Activated CD4-positive, alpha-beta T cell treated with anti-CD3 and anti-CD28 coated beads, Interleukin-2, Interleukin-4, amounts not matched to agents 100 ng/mL and 50 ng/mL, durations not matched to agents 16 hours and 8 hours (primary cell): ENCODE data around the gene MICAL2.

Source experiments
- DNase-seq: peaks from one replicate; pipeline ENCODE4 v3.0.0-alpha.2; 2020; ENCODE audit warnings: low spot score

Gene MICAL2

DNA sequence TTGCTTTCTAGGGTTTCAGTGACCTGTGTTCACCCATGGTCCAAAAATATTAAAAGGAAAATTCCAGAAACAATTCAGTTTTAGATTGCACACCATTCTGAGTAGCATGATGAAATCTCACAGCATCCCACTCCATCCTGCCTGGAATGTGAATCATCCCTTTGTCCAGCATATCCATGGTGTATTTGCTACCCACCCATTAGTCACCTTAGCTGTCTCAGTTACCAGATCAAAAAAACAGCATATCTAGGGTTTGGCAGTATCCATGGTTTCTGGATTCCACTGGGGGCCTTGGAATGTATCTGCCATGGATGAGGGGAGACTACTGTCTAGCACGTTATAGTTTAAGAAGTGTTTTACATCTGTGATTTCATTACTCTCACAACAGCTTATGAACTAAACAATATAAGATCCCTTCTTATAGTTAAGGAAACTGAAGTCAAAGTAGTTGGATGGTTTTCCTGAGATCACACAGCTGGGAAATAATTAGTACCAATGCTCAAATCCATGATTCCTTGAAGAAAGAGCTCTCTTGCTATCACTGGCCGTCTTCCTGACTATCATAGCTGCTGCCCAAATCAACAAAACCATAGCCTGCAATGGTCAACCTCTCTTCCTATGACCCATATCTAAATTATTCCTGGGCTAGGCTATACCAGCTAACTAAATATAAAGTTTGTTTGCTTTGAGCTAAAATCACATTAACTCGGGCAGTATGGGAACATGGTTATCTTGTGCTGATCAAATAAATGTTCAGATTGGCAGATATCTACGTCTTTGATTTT lies 122.6 kb downstream of the MICAL2 start:
- DNase-seq = no peak

DNA sequence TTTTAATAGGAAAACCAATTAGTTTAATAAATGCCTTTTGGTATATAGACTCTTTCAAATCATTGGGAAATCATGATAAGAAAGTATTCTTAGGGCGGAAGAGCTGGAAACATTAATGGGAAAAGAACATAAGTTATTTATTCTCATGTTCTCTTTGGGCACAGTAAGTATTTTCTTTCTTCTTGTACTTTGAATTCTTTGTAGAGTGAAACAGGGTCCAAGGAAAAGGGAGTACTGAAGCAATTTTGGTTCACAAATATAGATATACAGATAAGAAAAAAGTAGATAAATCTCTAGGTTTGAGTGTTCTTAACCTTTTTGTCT lies 123.2 kb downstream of the MICAL2 start:
- no peak for DNase-seq

DNA sequence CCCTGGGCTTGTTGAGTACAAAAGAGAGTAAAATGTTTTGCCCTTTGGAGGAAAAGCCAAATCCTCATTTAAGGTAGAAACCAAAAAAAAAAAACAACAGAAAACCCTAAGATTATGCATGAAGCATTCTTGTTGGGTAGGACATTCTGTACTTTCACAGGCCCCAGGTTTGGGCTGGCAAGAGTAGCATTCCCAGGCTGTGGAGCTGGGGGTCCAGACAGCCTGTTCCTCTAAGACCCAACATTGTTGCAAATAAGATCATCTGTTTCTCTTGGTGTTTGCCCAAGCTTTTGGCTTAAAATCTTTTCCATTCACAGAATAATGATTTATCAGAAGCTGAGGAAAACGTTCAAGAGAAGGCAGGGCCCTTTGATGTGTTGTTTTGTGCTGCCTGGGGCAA lies 123.8 kb downstream of the MICAL2 start:
- no peak for DNase-seq

DNA sequence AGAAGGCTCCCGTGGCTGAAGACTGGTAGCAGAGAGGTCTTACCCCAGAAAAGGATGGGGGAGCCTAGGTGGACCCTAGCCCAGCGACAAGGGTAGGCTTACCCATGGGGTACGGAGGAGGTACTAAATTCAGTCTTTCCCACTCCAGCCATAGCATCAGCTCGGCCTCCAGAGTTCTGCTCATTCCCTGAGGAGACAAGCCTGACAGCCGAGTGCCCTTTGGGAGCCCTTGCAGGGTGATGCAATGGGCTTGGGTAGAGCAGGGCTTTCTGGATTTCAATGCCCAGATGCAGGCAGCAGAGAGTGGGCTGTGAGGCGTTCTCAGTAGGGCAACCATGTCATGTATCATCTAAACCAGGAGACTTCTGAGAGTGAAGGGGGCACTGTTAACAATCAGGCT lies 124.7 kb downstream of the MICAL2 start:
- no peak for DNase-seq

DNA sequence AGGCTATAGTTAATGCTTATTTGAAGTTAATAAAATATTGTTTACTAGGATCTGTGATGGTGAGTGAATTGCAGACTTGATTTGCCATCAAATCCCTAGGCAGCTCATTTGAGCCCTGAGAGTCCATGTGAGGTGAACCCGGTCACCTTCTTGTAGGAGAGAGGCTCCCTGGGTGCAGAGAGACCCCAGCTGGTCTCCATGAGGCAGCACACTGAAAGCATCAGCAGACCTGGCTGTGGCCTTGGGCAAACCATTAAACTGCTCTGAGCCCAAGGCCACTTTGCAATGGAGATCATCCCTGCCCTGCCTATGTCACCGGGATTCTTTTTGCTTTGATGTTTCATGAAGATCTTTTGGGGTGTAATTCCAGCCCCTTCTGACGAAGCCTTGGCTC lies 125.2 kb downstream of the MICAL2 start:
- peak; percentile 15 for DNase-seq

DNA sequence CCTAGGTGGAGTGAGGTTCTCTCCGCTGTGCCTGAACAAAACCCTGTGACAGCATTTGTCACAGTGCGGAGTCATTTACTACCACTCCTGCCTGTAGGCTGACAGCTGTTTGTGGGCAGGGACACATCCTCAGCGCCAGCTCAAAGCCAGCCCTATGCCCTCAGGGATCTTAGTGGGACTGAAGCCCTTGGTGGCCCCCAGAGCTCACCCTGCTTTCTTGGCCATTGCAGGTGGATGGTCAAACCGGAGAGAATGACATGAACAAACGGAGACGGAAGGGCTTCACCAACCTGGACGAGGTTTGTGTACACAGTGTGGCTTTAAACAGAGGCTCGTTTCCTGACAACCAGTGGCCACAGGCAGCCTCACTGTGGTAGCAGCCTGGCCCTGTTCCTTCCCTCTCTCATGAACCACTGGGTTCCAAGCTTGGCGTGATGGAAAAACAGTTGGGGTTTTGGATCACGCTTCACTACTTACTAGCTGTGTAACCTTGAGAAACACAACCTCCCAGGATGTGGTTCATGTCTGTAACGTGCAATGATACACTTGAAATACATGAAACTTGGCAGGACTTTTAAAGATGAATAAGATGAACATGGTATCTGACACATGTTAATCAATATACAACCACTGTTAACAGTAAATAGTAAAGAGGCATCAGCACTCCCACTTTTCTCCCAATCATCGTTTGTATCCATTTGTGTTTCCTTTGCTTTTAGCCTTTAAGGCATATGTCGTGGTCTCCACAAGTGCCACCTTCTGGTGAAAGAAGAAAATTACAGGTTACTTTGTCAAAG lies 125.8 kb downstream of the MICAL2 start:
- peak; percentile 72 for DNase-seq

DNA sequence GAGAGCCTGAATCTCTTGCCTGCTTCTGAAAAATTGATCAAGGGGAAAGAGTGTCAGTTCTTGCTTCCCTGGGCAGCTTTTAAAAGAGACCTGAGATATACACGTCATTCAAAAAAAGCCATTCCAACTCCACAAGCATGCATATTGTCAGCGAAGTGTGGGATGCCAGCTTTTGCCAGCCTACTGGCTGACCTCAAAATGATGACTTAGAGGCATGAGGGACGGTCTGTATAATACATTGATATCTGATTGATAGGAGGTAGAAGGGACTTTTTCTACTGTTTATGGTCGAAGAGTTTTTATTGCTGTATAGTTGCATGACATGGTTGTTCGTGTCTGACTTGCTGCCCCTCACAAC lies 126.3 kb downstream of the MICAL2 start:
- no peak for DNase-seq

DNA sequence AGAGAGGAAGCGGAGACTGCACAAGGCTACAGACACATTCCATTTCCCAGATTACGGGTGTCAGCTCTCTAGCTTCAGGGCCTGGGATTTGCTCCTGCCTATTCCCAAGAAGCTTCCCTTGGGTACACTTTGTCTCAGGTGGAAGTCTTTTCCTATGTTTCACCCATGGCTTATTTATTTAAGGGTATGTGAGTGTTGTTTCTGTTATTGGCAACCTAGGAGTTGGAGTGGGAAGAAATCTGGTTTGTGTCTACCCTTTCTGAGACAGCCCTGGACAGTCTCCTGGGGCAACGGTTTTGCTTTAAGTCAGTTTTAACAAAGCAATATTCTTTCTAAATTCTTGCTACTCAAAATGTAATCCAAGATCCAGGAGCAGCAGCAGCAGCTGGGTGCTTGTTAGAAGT lies 127.0 kb downstream of the MICAL2 start:
- DNase-seq = no peak

DNA sequence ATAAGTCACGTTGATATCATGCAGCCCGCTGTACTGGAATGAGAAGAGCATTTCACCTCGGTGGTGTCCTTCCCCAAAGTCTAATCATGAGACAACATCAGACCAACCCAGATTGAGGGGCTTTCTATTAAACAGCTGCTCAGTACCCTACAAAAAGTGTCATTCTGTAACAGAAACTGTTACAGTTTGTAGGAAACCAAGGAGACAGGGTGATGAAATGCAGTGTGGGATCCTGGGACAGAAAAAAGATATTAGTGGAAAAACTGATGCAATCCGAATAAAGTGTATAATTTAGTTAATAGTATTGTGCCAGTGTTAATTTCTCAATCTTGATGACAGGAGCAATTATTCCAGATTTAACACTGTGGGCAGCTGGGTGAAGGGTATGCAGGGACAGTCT lies 128.0 kb downstream of the MICAL2 start:
- no peak for DNase-seq

DNA sequence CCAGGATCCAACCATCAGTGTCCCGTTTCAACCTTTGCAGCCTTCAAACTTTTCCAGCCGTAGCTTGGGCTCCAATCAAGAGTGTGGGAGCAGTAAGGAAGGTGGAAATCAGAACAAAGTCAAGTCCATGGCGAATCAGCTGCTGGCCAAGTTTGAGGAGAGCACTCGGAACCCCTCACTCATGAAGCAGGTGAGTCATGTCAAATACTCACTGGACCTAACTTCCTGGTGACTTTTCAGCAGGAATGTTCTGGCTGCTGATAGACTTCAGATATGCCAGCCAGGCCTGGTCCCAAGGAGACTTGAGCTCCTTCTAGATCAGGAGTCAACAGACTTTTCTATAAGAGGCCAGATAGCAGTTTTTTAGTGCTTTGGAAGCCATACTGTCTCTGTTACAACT lies 129.0 kb downstream of the MICAL2 start:
- DNase-seq = no peak

DNA sequence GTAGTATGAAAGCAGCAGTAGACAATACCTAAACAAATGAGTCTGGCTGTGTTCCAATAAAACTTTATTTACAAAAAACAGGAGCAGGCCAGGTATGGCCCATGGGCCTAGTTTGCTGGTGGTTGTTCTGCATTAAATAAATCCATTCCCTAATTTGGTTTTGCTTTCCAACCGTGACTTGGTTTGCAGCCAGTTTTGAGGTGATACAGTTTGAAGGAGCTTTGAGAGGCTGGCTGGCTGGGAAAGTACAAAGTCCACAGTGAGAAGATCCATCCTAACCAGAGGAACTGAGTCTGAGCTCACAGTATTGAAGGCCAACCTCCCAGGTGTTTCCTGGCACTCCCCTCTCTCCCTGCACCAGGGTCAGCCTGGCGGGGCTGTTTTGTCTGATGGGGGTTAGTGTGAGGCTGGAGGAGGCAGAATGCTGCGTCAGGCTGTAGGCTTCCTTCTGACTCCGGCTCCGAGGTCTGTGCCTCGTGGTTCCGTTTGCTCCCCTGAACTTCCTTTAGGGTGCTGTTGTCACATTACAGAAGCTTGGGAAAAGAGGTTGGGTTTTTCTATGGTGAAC lies 129.5 kb downstream of the MICAL2 start:
- no peak for DNase-seq

DNA sequence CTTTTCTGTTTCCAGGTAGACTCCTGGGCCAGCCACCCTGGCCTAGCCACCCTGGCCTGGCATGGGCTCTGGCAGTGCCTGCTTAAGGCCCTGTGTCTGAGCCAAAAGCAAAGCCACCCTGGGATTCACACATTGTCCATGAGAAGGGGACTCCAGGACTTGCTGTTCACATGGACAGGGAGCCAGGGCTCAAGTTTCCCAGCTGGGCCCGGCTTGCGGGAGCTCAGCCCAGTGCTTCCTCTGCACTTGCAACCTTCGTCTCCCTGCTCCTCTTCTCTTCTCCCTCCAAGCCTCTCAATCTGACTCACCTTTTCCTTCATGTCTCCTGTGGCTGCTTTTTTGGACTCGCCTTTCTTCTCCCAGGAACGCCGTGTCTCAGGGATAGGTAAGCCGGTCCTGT lies 130.3 kb downstream of the MICAL2 start:
- no peak for DNase-seq

DNA sequence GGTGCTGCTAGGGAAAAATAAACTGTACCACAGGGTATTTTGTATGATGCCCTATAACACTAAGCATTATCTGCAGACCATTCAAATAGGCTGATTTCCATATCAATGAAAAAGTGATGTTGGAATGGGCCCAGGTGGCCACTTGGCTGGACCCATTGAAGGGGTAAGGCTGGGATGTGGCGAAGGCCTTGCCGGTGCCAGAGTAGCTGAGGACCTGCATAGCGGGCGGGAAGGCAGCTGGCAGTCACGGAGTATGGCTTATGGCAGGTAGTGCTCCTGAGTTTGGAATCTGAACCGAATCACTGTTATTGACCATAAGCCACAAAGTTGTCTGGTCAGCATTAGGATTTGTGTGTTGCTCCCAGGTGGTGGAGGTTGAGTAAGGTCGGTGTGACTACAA lies 131.0 kb downstream of the MICAL2 start:
- DNase-seq = no peak

DNA sequence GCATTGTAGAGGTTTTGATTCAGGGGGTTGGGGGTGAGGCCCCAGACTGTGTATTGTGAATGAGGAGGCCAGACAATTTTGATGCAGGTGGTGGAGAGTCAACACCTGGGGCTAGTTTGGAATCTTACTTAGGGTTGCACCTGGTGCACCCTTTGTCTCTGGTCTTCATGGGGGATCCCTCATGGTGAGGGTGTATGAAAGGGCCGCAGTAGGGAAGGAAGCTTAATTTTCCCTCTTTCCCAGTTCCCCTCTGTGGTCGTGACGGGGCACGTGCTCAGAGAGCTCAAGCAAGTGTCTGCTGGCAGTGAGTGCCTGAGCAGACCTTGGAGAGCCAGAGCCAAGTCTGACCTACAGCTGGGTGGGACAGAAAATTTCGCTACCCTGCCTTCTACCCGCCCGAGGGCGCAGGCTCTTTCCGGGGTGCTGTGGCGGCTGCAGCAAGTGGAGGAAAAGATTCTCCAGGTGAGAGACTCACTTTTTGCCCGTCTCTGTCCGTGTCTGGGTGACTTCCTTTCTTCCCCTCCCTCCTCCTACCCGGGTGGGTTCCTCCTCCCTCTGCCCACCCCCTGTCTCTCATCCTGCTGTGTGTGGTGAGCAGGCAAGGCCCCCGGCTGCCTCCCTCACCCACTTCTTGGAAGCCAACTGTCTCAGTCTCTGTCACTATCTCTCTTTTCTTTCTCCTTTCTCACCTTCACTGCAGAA lies 131.7 kb downstream of the MICAL2 start:
- DNase-seq = no peak

DNA sequence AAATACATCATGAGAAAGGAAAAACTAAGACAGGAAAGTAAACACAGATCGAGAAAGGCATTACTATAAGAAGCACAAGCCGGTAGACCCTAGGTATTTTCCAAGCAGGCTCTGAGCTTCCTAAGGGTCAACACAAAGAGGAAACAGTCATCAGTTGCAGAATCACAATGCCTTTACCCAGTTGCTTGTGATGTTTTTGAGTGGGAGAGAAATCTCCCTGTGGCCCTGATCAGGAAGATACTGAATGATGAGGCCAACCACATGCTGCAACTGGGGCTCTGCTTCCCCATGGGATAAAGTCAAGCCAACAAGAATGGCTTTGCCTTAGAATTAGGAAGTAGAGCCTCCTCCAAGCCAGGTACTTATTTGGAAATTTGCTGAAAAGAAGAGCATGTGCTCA lies 132.6 kb downstream of the MICAL2 start:
- DNase-seq = no peak

DNA sequence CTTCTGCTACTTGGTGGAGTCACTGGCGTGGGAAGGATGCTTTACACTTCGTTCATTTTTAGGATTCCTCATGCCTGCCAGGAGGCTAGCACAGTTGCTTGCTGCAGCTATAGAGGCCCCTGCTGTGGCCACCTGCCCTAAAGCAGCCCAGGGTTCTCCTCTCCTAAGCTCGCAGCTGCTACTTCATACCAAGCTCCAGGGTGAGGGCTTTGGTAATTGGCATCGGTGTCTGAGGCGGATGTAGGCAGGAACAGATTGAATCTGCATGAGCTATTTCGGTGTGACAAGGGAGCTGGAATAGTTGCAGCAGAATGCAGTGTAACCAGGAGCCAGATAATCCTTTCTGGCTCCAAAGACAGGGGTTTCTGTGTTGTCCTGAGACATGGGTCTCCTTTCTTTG lies 133.1 kb downstream of the MICAL2 start:
- no peak for DNase-seq

DNA sequence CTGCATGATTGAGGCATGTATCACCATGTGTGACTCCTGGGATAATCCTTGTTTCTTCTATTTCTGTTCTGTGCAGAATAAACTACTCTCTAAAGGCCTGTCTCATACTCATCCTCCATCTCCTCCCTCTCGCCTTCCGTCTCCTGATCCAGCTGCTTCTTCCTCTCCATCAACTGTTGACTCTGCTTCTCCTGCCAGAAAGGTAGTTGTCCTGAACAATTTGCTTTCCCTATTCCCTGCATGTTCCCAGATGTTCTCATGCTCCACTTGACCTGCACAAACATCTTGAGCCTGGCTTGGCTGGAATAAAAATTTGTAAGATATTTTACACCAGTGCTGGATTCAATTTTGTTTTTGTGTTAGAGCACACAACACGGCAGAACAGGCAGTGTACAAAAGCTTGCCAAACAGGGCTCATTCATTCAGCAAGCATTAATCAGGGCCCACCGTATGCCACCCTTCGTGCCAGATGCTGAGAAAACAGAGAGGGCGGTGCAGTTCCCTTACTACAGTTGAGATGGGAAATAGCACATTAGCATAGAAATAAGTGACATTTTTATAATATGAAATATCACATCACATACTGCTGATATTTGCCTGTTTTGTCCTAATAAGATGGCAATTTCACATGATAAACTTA lies 133.6 kb downstream of the MICAL2 start:
- DNase-seq = no peak

DNA sequence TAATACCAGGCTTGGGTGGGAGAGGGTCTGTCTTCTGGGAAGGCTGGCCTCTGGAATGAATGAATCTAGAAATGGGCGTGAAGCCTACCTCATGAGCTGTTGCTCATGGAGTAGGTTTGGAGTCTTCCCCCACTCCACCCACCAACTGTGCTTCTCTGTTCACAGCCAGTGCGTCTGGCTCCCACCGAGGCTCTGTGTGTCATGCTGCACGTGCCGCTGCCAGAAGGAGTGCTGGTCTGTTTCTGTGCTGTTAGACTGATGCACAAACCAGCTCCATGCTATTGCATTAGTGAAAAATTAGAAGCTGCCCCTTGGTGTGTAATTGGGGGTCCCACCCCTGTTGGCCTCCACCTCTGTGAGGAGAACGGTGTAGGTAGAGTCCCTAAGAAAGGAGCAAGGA lies 134.7 kb downstream of the MICAL2 start:
- no peak for DNase-seq

DNA sequence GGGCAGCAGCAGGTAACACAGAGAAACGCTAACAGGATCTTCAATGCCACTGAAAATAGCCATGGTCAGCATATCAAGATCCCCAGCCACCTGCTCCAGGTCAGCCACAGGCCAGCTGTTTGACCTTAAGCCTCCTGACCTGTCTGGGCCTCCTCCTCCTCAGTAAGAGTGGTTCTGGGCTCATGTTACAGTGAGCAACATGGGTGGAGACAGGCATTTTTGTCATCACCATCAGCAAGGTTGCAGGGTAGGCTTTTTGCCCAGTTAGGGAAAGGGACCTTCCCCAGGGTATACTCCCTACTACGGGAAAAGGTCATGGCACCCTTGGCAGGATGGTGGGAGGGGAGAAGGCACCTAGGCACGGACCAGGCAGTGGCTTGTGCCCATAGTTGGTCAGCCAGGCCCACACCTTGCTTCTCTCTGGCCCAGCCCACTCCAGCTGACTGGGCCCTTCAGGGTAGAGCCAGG lies 135.2 kb downstream of the MICAL2 start:
- no peak for DNase-seq

DNA sequence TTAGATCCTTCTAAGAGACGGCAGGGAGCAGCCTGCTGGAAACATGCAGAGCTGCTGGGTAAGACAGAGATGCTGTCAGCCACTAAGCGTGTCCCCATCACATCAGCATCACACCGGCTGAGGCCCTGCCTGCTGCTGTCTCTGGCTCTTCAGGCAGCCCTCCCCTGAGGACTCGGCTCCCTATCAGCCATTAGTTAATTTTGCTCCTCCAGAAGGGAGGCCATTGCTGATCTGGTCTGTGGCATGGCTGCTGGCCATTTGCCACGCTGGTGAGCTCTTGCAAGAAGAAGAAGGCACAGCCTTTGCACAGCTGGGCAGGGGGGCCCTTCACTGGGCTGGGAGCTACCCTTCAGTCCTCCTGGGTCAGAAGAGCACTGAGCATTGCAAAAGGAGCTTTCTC lies 135.8 kb downstream of the MICAL2 start:
- DNase-seq = no peak

DNA sequence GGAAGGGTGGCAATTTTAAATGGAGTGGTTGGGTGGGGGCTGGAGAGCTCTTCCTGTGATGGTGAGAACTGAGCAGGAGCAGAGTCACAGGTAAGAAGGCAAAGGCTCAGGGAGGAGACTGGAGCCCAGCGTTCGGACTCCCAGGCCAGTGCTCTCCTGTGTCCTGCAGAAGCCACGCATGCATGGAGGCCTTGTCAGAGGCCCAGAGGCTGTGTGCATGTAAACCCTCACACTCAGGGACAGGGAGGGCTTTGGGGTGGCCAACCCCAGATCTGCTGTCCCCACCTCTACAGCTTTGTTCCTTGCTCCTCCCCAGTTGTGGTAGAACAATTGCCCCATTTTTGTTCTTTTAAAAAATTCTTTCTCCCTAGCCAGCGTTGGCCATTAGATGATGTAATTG lies 136.6 kb downstream of the MICAL2 start:
- DNase-seq = no peak

DNA sequence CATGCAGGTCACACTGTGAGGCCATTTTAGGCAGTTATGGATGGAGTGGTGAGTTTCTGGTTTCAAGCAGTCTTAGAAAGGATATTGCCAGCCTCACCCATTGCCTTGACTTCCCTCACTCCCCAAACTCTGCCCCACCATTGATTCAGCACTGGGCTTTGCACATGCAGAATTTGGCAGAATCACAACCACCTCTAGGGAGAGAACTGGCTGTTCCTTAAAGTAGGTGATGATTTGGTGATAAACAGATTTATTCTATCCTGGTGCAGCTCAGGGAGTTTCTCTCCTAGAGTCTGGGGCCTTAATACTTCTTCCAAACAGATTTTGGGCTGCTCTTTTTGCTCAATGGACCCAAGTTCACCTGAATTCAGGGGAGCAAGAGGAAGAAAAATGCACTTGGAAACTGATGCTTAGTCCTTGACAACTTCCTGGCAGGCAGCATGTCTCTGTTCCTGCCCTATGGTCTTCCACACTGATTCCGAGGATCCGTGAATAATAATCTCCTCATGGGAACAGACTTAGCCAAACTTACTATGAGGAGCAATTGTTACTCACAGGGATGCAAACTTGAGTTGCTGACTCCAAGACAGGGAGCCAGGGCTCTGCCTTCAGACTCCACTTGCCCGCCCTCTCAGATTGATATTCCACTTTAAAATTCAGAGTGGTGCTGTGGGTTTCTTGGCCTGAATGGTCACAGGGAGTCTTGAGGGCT lies 137.3 kb downstream of the MICAL2 start:
- no peak for DNase-seq
